Dermis microvascular lymphatic vessel endothelial cell (primary cell): Measurements from ENCODE around the gene ZFYVE19. TPM values are rescaled to one million over a fixed set of nuclear protein-coding genes. Genes with fewer than 3 reads are reported as not detected.
"Not testable (repeated sequence)": the region's sequence is repeated elsewhere in the genome, so short reads cannot be mapped to it uniquely, and the experiment has no call there.

Experiments
- DNase-seq, 2 donors: peaks; one replicate each; pipeline versions ENCODE4 v3.0.0 to v3.0.0-alpha.2; 2010; ENCODE audit warnings: low read depth in 2 of 2
- total RNA-seq: library from RNA; depleted of rRNA; stranded (reverse); fragments of >200 nt; gene quantifications from 2 replicates; pipeline ENCODE4 v1.2.1, GENCODE V29; 2014

Gene ZFYVE19
- total RNA-seq, 1 donor from 2014 or later = 20.7 TPM

DNA sequence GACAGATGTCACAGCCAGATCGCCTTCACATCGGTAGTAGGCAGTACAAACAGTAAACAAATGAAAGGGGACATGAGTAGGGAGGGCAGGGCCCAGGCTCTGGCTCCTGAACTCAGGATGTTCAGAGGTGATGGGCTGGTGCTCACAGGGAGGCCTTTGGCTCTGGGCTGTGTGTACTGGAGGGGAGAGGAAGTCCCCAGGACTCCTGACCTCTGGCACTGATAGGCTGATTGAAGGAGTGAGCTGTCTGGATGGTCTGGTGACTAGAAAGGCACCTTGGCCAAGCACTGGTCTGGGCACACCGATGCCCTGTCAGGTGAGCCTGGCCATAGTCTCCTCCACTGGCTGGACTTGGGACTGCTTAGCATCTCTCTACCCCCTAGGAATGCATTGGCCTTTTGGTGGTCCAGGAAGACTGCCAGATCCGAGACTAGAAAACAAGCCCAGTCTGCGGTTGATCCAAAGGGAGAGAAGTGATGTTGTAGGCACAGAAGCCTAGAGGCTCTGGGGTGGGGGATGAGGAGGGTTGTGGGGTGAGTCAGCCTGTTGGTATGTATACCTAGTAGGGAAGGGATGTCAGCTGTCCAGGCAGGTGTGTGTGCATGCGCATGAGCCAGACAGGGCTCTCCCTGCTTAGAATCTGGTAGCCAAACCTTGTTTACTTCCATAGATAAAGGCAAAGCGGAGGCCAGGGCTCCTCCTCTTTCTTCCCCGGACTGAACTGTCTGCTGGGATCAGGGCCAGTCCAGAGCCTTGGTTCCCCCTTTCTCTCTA lies 38.8 kb downstream of the ZFYVE19 start:
- DNase-seq = no peak

GRCh38 chr15:40846841-40847222 lies 39.9 kb downstream of the ZFYVE19 start:
- no peak for DNase-seq

GRCh38 chr15:40847223-40847961 lies 40.5 kb downstream of the ZFYVE19 start:
- DNase-seq = no peak

- DNase-seq = no peak
Measured at GRCh38 chr15:40850576-40851112, 43.8 kb downstream of the ZFYVE19 start.

GRCh38 chr15:40852529-40852928 lies 45.6 kb downstream of the ZFYVE19 start:
- no peak for DNase-seq

DNA sequence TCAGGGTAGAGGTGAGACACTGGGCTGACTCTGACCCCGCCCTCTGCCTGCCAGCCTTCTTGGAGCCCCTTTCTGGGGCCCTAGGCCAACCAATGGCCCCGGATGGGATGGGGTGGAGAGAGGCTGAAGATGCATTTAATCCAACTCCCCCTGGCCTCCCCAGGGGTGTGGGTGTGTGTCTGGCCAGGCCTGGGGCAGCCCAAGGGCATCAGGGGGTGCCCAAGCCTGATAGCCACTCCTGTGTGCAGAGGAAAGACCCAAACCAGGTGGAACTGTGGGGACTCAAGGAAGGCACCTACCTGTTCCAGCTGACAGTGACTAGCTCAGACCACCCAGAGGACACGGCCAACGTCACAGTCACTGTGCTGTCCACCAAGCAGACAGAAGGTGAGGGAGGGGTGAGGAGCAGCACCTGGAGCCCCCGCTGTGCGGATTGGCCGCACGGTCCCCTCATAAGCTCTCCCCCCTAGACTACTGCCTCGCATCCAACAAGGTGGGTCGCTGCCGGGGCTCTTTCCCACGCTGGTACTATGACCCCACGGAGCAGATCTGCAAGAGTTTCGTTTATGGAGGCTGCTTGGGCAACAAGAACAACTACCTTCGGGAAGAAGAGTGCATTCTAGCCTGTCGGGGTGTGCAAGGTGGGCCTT lies 46.5 kb downstream of the ZFYVE19 start:
- no peak for DNase-seq

- no peak for DNase-seq
Measured at GRCh38 chr15:40854161-40854560, 47.3 kb downstream of the ZFYVE19 start.

- DNase-seq = no peak
Measured at GRCh38 chr15:40855706-40856234, 48.9 kb downstream of the ZFYVE19 start.

DNA sequence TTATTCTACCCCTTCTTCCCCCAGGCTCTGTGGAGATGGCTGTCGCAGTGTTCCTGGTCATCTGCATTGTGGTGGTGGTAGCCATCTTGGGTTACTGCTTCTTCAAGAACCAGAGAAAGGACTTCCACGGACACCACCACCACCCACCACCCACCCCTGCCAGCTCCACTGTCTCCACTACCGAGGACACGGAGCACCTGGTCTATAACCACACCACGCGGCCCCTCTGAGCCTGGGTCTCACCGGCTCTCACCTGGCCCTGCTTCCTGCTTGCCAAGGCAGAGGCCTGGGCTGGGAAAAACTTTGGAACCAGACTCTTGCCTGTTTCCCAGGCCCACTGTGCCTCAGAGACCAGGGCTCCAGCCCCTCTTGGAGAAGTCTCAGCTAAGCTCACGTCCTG lies 49.9 kb downstream of the ZFYVE19 start:
- no peak for DNase-seq

- DNase-seq = peak; percentile 34 to 58
Measured at GRCh38 chr15:40857601-40858341, 50.9 kb downstream of the ZFYVE19 start.

- DNase-seq = no peak
Measured at GRCh38 chr15:40858706-40859105, 51.8 kb downstream of the ZFYVE19 start.

- DNase-seq = peak; percentile 49 to 82
Measured at GRCh38 chr15:40859206-40859851, 52.4 kb downstream of the ZFYVE19 start.

DNA sequence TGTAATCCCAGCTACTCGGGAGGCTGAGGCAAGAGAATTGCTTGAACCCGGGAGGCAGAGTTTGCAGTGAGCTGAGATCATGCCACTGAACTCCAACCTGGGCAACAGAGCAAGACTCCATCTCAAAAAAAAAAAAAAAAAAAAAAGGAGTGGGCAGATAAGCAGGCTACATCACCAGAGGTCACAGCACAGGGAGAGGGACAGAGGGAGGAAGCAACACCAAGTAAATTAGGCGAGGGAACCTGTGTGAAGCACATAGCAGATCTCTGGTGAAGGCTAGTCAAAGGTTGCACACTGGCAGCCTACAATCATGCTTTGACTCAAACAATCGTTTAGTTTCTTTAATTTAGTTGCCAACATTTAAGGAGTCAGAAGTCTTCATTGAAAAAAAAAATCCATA lies 54.3 kb downstream of the ZFYVE19 start:
- DNase-seq = not testable (repeated sequence)

GRCh38 chr15:40863660-40864270 lies 56.9 kb downstream of the ZFYVE19 start:
- DNase-seq = no peak

Other genes starting within 250 kb of the ZFYVE19 start
- 16.9 and 19.7 TPM in 2 replicates for gene CCDC32, start 242.0 kb upstream of the ZFYVE19 start, total RNA-seq
- 9.9 and 11.1 TPM in 2 replicates for gene RPUSD2, start 237.8 kb upstream of the ZFYVE19 start, total RNA-seq
- gene KNL1, start 212.8 kb upstream of the ZFYVE19 start, total RNA-seq = 5.1 and 14.2 TPM in 2 replicates
- 3.7 and 5.9 TPM in 2 replicates for gene RAD51, start 111.9 kb upstream of the ZFYVE19 start, total RNA-seq
- 15.7 and 19.6 TPM in 2 replicates for gene RMDN3, start 51.8 kb upstream of the ZFYVE19 start, total RNA-seq
- gene GCHFR, start 43.0 kb upstream of the ZFYVE19 start, total RNA-seq = 9.9 and 23.0 TPM in 2 replicates
- 0.13 and 0.39 TPM in 2 replicates for gene C15orf62, start 37.1 kb upstream of the ZFYVE19 start, total RNA-seq
- gene DNAJC17, start 384 bp downstream of the ZFYVE19 start, total RNA-seq = 16.4 and 22.6 TPM in 2 replicates
- gene PPP1R14D, start 21.6 kb downstream of the ZFYVE19 start, total RNA-seq = not detected in 2 replicates
- gene SPINT1, start 37.0 kb downstream of the ZFYVE19 start, total RNA-seq = 0.90 and 1.1 TPM in 2 replicates
- under 0.01 TPM in 1 of 2 replicates, not detected in the other for gene RHOV, start 67.1 kb downstream of the ZFYVE19 start, total RNA-seq
- gene VPS18, start 87.4 kb downstream of the ZFYVE19 start, total RNA-seq = 33.9 and 53.5 TPM in 2 replicates
- 76.5 and 79.2 TPM in 2 replicates for gene DLL4, start 122.3 kb downstream of the ZFYVE19 start, total RNA-seq
- 1.4 and 1.9 TPM in 2 replicates for gene CHAC1, start 146.4 kb downstream of the ZFYVE19 start, total RNA-seq